Stimulated activated CD4-positive, alpha-beta T cell treated with anti-CD3 and anti-CD28 coated beads, Interleukin-2, amount 100 ng/mL, for 4 hours (primary cell): Measurements from ENCODE around the gene CATSPER2.
"Not testable (repeated sequence)": the region's sequence is repeated elsewhere in the genome, so short reads cannot be mapped to it uniquely, and the experiment has no call there.

Source experiments
- DNase-seq: peaks from one replicate; pipeline ENCODE4 v3.0.0-alpha.2; 2020; ENCODE audit warnings: low read depth

CATSPER2 gene

GRCh38 chr15:43593328-43594190 is 55.1 kb downstream of the CATSPER2 start, which contains the start of gene CKMT1B:
Gene CKMT1B (plus strand): TSS chr15:43594027. CDS start chr15:43594219, 192 bp downstream.
- not testable (repeated sequence) for DNase-seq

GRCh38 chr15:43592841-43593240 is 55.8 kb downstream of the CATSPER2 start:
- not testable (repeated sequence) for DNase-seq

- DNase-seq, result not testable (repeated sequence)
Observed at GRCh38 chr15:43589778-43590466, 58.7 kb downstream of the CATSPER2 start, which contains the start of gene PPIP5K1. Gene PPIP5K1 (minus strand): TSS chr15:43590208. CDS start chr15:43584504, 5,704 bp downstream.
